OCI-LY3 (cell line): ENCODE results near the gene PALM3.
A peak's percentile ranks its signal among the peaks of the same experiment; 100 is the strongest.
"Not testable (repeated sequence)": the region's sequence is repeated elsewhere in the genome, so short reads cannot be mapped to it uniquely, and the experiment has no call there.

Source experiments
- H2AFZ ChIP-seq: fragments of 200-600, 300-600 bp; shearing (Covaris generic); 2 replicates; pipeline ENCODE4 v1.6.0; 2014; ENCODE audit warnings: antibody characterized with exemption, low read depth, low read length
- H3K27ac ChIP-seq: fragments of 200-600, 300-600 bp; sonication (generic); 2 replicates; pipeline ENCODE4 v1.5.1; 2014; ENCODE audit warnings: mild to moderate bottlenecking, low read length, moderate library complexity, mixed read lengths
- H3K27me3 ChIP-seq: fragments of 200-600, 300-600 bp; sonication (generic); 2 replicates; pipeline ENCODE4 v1.6.1; 2014; ENCODE audit warnings: low read depth, low read length, mixed read lengths
- H3K36me3 ChIP-seq: fragments of 200-600, 300-600 bp; sonication (generic); replicated peaks from 2 replicates; pipeline ENCODE3; 2014; ENCODE audit warnings: low read depth, low read length, mixed read lengths
- H3K4me1 ChIP-seq: fragments of 300-600, 200-600 bp; sonication (generic); 2 replicates; pipeline ENCODE4 v1.6.1; 2014; ENCODE audit warnings: low read length, mixed read lengths
- H3K4me2 ChIP-seq: fragments of 200-600, 300-600 bp; sonication (generic); 2 replicates; pipeline ENCODE4 v1.6.1; 2014; ENCODE audit warnings: low read length, mixed read lengths
- H3K4me3 ChIP-seq: fragments of 300-600, 200-600 bp; sonication (generic); 2 replicates; pipeline ENCODE4 v1.5.1; 2014; ENCODE audit warnings: antibody characterized with exemption, mild to moderate bottlenecking, low read length, moderate library complexity
- H3K79me2 ChIP-seq: fragments of 300-600, 200-600 bp; shearing (Covaris generic); 2 replicates; pipeline ENCODE4 v1.6.1; 2014; ENCODE audit warnings: mild to moderate bottlenecking, low read length, mixed read lengths
- H3K9ac ChIP-seq: fragments of 300-600, 200-600 bp; shearing (Covaris generic); 2 replicates; pipeline ENCODE4 v1.6.0; 2014; ENCODE audit warnings: mild to moderate bottlenecking, low read length, moderate library complexity
- H3K9me3 ChIP-seq: fragments of 200-600, 300-600 bp; shearing (Covaris generic); 2 replicates; pipeline ENCODE4 v1.6.1; 2014; ENCODE audit warnings: low read length, mixed read lengths; ENCODE audit not compliant: insufficient read depth
- H4K20me1 ChIP-seq: fragments of 200-600, 300-600 bp; sonication (generic); 2 replicates; pipeline ENCODE4 v1.6.1; 2016; ENCODE audit warnings: low read length, mixed read lengths; ENCODE audit not compliant: insufficient read depth
- EZH2phosphoT487 ChIP-seq: fragments of 200-600 bp; shearing (Covaris generic); IDR thresholded peaks from 2 replicates; pipeline ENCODE4 v1.6.1; 2018; ENCODE audit warnings: antibody characterized with exemption, mixed run types, low read depth
- TF ChIP-seq, protein P1 (sequence below): fragments of 200-600, 300-600 bp; sonication (generic); IDR thresholded peaks from 2 replicates; pipeline ENCODE4 v1.5.1; 2014; ENCODE audit warnings: antibody characterized with exemption, low read length, low read depth

PALM3 gene

GRCh38 chr19:14042659-14043608 is 18.9 kb downstream of the PALM3 start:
- H3K9ac ChIP-seq: not testable (repeated sequence)

DNA sequence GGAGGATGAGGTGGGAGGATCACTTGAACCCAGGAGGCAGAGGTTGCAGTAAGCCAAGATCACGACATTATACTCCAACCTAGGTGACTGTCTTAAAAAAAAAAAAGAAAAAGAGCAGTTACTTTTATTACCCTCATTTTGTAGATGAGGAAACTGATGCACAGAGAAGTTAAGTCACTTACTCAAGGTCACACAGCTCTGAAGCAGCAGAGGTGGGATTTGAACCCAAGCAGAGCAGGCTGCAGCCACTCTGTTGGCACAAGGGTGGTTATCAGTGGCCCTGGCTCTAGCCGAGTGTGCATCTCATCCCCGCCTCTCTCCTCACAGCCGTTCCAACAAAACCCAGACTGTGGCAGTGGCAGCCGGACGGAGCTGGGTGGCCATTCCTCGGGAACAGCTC is 22.7 kb downstream of the PALM3 start:
- H3K36me3 ChIP-seq: no peaks in the 10 kb centered on the region
- H4K20me1 ChIP-seq: no peaks in the 10 kb centered on the region
- no peak overlapping the region for H3K4me3 ChIP-seq
- no peak overlapping the region for H3K4me2 ChIP-seq
- no peak overlapping the region for H2AFZ ChIP-seq
- TF ChIP-seq, protein P1, sequence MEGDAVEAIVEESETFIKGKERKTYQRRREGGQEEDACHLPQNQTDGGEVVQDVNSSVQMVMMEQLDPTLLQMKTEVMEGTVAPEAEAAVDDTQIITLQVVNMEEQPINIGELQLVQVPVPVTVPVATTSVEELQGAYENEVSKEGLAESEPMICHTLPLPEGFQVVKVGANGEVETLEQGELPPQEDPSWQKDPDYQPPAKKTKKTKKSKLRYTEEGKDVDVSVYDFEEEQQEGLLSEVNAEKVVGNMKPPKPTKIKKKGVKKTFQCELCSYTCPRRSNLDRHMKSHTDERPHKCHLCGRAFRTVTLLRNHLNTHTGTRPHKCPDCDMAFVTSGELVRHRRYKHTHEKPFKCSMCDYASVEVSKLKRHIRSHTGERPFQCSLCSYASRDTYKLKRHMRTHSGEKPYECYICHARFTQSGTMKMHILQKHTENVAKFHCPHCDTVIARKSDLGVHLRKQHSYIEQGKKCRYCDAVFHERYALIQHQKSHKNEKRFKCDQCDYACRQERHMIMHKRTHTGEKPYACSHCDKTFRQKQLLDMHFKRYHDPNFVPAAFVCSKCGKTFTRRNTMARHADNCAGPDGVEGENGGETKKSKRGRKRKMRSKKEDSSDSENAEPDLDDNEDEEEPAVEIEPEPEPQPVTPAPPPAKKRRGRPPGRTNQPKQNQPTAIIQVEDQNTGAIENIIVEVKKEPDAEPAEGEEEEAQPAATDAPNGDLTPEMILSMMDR: no peak
- no peak for TF ChIP-seq EZH2phosphoT487
- no peak overlapping the region for H3K27ac ChIP-seq
- no peaks in the 10 kb centered on the region for H3K9me3 ChIP-seq
- H3K27me3 ChIP-seq: no peaks in the 10 kb centered on the region
- H3K4me1 ChIP-seq: no peaks in the 10 kb centered on the region
- no peaks in the 10 kb centered on the region for H3K79me2 ChIP-seq
- H3K9ac ChIP-seq: no peak overlapping the region

More at GRCh38 chr19:14042659-14043608, 18.9 kb downstream of the PALM3 start:
- H3K27ac ChIP-seq, H4K20me1 ChIP-seq, H3K4me3 ChIP-seq, H3K4me1 ChIP-seq, H3K9me3 ChIP-seq, H3K36me3 ChIP-seq, H3K79me2 ChIP-seq, H3K27me3 ChIP-seq, H3K4me2 ChIP-seq, H2AFZ ChIP-seq: not testable (repeated sequence)
- TF ChIP-seq, protein P1: peak; percentile 70

- peaks cover 8% of the 10 kb centered on the region for H3K4me1 ChIP-seq
- H3K4me3 ChIP-seq: no peak overlapping the region
- H3K9ac ChIP-seq: no peak overlapping the region
- H4K20me1 ChIP-seq: no peaks in the 10 kb centered on the region
- H3K4me2 ChIP-seq: no peak overlapping the region
- H3K79me2 ChIP-seq: no peaks in the 10 kb centered on the region
- no peaks in the 10 kb centered on the region for H3K36me3 ChIP-seq
- H3K27me3 ChIP-seq: peaks cover 6% of the 10 kb centered on the region
- no peak overlapping the region for H3K27ac ChIP-seq
- H2AFZ ChIP-seq: no peak overlapping the region
- no peaks in the 10 kb centered on the region for H3K9me3 ChIP-seq
- TF ChIP-seq, protein P1: no peak
- no peak for TF ChIP-seq EZH2phosphoT487
These were observed 26.2 kb downstream of the PALM3 start for GRCh38 chr19:14035706-14036105.

- not testable (repeated sequence) for H2AFZ ChIP-seq, H4K20me1 ChIP-seq, H3K36me3 ChIP-seq, H3K9me3 ChIP-seq, H3K4me2 ChIP-seq, H3K4me1 ChIP-seq, H3K27ac ChIP-seq, H3K79me2 ChIP-seq, H3K4me3 ChIP-seq, H3K9ac ChIP-seq
- TF ChIP-seq, protein P1: peak; percentile 4; the same call in 1 of the 2 replicates
- peaks cover 12% of the 10 kb centered on the region for H3K27me3 ChIP-seq
These were observed 26.7 kb downstream of the PALM3 start for GRCh38 chr19:14035159-14035558.
